Activated naive CD4-positive, alpha-beta T cell treated with anti-CD3 and anti-CD28 coated beads for 36 hours (primary cell): Measurements from ENCODE around the gene ARHGAP15. TPM values are rescaled to one million over a fixed set of nuclear protein-coding genes. Genes with fewer than 3 reads are reported as not detected.
A peak's percentile ranks its signal among the peaks of the same experiment; 100 is the strongest.

ENCODE experiments used
- CTCF ChIA-PET: fragments of 350-600 bp; sonication (Branson Sonifier 250); formaldehyde crosslinking; loops from one replicate; lab custom pipeline; 2021; ENCODE audit warnings: antibody characterized with exemption; lab: Charles Lee
- DNase-seq: peaks from one replicate; pipeline ENCODE4 v3.0.0-alpha.2; 2020
- H3K27ac Mint-ChIP-seq: one replicate; pipeline ENCODE4 v1.8.0; 2021; ENCODE audit warnings: mild to moderate bottlenecking, mixed read lengths
- H3K27me3 Mint-ChIP-seq: one replicate; pipeline ENCODE4 v1.8.0; 2021; ENCODE audit warnings: low read depth, mixed read lengths
- H3K36me3 Mint-ChIP-seq: one replicate; pipeline ENCODE4 v1.8.0; 2021; ENCODE audit warnings: low read depth, mixed read lengths
- H3K4me1 Mint-ChIP-seq: one replicate; pipeline ENCODE4 v1.8.0; 2021; ENCODE audit warnings: low read depth, mixed read lengths
- H3K4me3 Mint-ChIP-seq: one replicate; pipeline ENCODE4 v1.8.0; 2021; ENCODE audit warnings: mild to moderate bottlenecking, moderate library complexity, mixed read lengths
- H3K9me3 Mint-ChIP-seq: one replicate; pipeline ENCODE4 v1.8.0; 2021; ENCODE audit warnings: mixed read lengths
- intact Hi-C: fragments of 100-400 bp; cut with micrococcal nuclease; formaldehyde crosslinking; loops from one replicate; pipeline ENCODE4 v1.15.1; 2023
- total RNA-seq, 2 experiments: library from RNA; stranded (reverse); gene quantifications; one replicate each; pipeline ENCODE4 v1.2.3, GENCODE V29; 2021

Gene ARHGAP15
- total RNA-seq, 2 experiments from 2014 or later, result 85.7 to 90.1 TPM

GRCh38 chr2:143701785-143702184 is 572.6 kb downstream of the ARHGAP15 start:
- H3K4me1 Mint-ChIP-seq, result peaks cover 60% of the 10 kb centered on the region
- no peak overlapping the region for H3K4me3 Mint-ChIP-seq
- peaks cover 3% of the 10 kb centered on the region for H3K9me3 Mint-ChIP-seq
- intact Hi-C loops, result loop anchor here (5.0 to 10.0 kb wide), 4 partner anchors 176 to 813 kb away; no protein-coding TSS in a partner anchor
- no peaks in the 10 kb centered on the region for H3K27me3 Mint-ChIP-seq
- no peak for DNase-seq
- CTCF ChIA-PET, result no interaction called here
- peaks cover 42% of the 10 kb centered on the region for H3K36me3 Mint-ChIP-seq
- no peak overlapping the region for H3K27ac Mint-ChIP-seq

DNA sequence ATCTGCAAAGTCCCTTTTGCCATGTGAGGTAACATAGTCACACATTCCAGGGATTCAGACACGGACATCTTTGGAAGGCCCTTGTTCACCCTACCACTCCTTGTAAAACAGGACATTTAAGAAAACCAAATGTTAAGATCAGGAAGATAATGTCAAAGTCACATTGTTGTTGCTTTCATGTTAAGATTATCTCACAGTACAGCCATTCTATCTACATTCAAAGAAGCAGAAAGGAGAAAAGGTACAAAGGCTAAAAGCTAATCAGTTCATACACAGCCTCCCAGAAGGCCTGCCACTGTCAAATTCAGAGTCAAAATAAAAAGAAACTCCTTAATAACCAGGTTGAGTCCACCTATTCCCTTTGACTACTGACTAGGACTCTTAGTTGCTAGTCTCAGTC is 573.7 kb downstream of the ARHGAP15 start:
- intact Hi-C loops, result loop anchor here (5.0 to 10.0 kb wide), 4 partner anchors 174 to 812 kb away; no protein-coding TSS in a partner anchor
- no peaks in the 10 kb centered on the region for H3K27me3 Mint-ChIP-seq
- CTCF ChIA-PET, result no interaction called here
- DNase-seq, result no peak
- peaks cover 3% of the 10 kb centered on the region for H3K9me3 Mint-ChIP-seq
- no peak overlapping the region for H3K27ac Mint-ChIP-seq
- H3K4me1 Mint-ChIP-seq, result peaks cover 52% of the 10 kb centered on the region
- peaks cover 53% of the 10 kb centered on the region for H3K36me3 Mint-ChIP-seq
- H3K4me3 Mint-ChIP-seq, result no peak overlapping the region

DNA sequence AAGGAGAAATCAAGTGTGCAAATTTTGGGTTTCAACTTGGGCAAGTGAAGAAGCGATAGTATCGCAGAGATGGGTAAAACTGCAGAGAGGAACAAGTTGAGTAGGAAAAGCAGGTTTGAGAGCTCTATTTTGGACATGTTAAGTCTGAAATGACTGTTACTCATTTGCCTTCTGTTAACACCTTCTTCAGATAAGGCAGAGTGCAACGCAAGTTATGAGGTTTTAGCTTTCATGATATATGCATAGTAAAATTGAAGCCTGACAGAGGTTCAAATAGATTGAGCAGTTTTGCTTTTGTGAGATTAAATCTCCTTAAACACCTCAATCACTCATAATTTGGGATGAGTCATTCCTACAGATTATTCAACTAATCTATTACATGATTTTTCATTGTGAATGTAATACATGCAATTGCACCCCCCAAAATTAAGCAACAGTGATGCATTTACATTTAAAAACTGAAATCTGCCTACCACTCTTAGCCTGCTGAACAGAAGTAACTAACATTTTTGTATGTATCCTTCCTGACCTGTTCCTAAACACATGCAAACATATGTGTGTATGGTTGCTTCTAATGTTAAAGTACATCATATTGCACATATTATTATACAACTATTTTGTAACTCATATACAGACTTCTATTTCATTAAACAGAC is 575.4 kb downstream of the ARHGAP15 start:
- Mint-ChIP-seq H3K27me3 (no peaks in the 10 kb centered on the region), H3K9me3 (peaks cover 8% of the 10 kb centered on the region), H3K4me3 (no peak overlapping the region), H3K27ac (peak overlapping the region; percentile 15), H3K4me1 (peaks cover 37% of the 10 kb centered on the region), H3K36me3 (peaks cover 62% of the 10 kb centered on the region)
- DNase-seq, result no peak
- CTCF ChIA-PET, result interaction anchor here (1.1 kb wide), 1 partner anchor 236 kb away, joined by 3 read pairs; no protein-coding TSS in a partner anchor
- intact Hi-C loops, result loop anchor here (1.0 to 10.0 kb wide), 7 partner anchors 26 to 810 kb away; no protein-coding TSS in a partner anchor

- Mint-ChIP-seq H3K4me1 (peaks cover 30% of the 10 kb centered on the region), H3K27me3 (no peaks in the 10 kb centered on the region), H3K4me3 (no peak overlapping the region), H3K36me3 (peaks cover 66% of the 10 kb centered on the region), H3K27ac (no peak overlapping the region), H3K9me3 (peaks cover 12% of the 10 kb centered on the region)
- no peak for DNase-seq
- CTCF ChIA-PET, result interaction anchor here (0.5 to 1.1 kb wide), 3 partner anchors 27 to 670 kb away, joined by 3 to 4 read pairs (median 3); no protein-coding TSS in a partner anchor
- intact Hi-C loops, result loop anchor here (10.0 kb wide), 2 partner anchors 560 to 810 kb away; no protein-coding TSS in a partner anchor
Observed at GRCh38 chr2:143705108-143705707, 576.0 kb downstream of the ARHGAP15 start.

DNA sequence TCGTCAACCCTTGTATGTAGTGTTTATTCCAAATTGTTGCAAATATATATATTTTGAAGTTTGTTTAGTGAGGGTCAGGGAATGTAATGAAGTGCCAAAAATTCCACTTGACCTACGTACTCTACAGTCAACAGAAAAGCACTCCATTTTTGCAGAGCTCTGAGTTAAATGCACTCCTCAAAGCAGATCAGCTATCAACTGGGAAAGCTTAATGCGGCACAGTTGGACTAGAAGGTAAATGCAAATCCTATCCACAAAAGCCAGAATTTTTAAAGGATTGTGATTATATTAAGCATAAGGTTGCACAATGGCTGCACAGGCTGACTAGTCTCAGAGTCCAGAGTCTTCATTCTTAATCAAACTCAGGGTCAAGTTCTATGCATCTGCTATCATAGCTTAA is 577.1 kb downstream of the ARHGAP15 start:
- CTCF ChIA-PET, result no interaction called here
- H3K36me3 Mint-ChIP-seq, result peaks cover 75% of the 10 kb centered on the region
- intact Hi-C loops, result loop anchor here (10.0 kb wide), 2 partner anchors 562 to 808 kb away; no protein-coding TSS in a partner anchor
- peaks cover 29% of the 10 kb centered on the region for H3K4me1 Mint-ChIP-seq
- no peak overlapping the region for H3K27ac Mint-ChIP-seq
- no peak for DNase-seq
- H3K9me3 Mint-ChIP-seq, result peaks cover 16% of the 10 kb centered on the region
- H3K27me3 Mint-ChIP-seq, result no peaks in the 10 kb centered on the region
- no peak overlapping the region for H3K4me3 Mint-ChIP-seq

DNA sequence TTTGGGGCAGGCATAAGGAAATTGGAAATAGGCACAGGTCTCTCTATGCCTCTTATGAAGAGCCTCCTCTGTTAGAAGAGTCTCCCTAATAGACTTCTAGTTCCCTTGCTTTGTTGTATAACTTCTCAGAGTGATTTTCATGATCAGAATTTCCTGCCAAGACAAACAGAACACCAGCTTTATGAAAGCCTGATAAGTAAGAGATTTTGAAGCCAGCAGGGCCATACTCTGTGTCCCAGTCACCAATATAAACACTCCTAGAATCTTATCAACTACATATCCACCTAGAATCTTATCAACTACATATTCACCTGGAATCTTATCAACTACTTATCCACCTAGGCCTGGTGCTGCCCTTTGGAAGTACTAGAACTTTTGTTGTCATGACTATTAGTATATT is 579.5 kb downstream of the ARHGAP15 start:
- Mint-ChIP-seq H3K27me3 (no peaks in the 10 kb centered on the region), H3K4me1 (peaks cover 18% of the 10 kb centered on the region), H3K27ac (no peak overlapping the region), H3K4me3 (no peak overlapping the region), H3K9me3 (peaks cover 22% of the 10 kb centered on the region), H3K36me3 (peaks cover 75% of the 10 kb centered on the region)
- CTCF ChIA-PET, result interaction anchor here (0.6 kb wide), 1 partner anchor 30 kb away, joined by 3 read pairs; no protein-coding TSS in a partner anchor
- intact Hi-C loops, result loop anchor here (10.0 kb wide), 2 partner anchors 564 to 806 kb away; no protein-coding TSS in a partner anchor
- DNase-seq, result no peak

DNA sequence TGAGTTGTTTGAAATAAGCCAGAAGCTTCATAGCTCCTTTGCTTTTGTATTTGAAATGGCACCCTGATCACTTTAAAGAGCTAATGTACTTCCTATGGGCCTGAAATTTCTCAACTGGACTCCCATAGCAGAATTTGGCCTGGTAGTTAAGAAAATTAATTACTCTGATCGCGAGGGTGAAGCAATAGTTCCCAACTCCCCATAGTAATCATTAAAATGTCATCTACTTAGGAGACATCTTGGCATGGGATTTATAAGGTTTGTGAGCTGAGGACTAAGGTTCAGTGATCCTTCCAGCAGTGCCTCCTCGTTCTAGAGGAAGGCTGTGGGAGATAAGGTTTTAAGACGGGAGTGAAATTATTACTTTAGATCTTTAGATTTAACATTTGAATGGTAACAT is 581.0 kb downstream of the ARHGAP15 start:
- no peak for DNase-seq
- Mint-ChIP-seq H3K4me1 (peaks cover 5% of the 10 kb centered on the region), H3K9me3 (peaks cover 22% of the 10 kb centered on the region), H3K27me3 (no peaks in the 10 kb centered on the region), H3K4me3 (no peak overlapping the region), H3K27ac (no peak overlapping the region), H3K36me3 (peaks cover 73% of the 10 kb centered on the region)
- CTCF ChIA-PET, result interaction anchor here (0.7 kb wide), 1 partner anchor 63 kb away, joined by 3 read pairs; no protein-coding TSS in a partner anchor
- intact Hi-C loops, result no loop called here

DNA sequence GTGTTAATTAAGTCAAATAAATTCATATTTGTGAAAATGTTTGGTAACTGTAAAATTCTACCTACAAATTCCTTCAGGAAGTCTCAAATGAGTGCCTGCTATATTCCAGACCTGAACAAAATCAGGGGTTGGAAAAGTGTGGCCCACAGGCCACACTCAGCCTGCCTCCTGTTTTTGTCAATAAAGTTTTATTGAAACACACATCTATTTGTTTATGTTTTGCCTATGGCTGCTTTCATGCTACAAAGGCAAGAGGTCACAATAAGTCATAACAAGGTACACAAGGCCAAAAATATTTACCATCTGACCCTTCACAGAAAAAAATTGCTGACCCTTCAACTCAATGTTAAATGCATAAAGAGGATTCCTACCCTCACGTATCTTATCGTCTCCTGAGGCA is 581.7 kb downstream of the ARHGAP15 start:
- CTCF ChIA-PET, result no interaction called here
- DNase-seq, result no peak

DNA sequence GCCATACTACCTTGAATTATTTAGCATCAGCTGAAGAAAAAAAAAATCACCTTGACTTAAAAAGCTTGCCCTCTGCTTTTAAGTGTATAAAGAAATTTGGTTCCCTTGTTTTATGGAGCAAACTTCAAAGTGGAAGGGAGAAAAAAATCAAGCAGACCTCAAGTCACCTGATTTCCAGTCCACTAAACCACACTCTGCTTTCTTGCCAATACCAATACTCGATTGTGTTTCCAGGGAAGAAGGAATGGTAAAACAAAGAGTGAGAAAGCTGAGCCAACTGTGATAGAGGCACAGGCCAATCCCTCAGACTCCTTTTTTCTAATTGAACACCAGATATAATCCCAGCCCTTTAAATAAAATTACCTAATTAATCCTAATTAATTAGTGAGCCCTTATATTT is 587.3 kb downstream of the ARHGAP15 start:
- H3K4me3 Mint-ChIP-seq, result no peak overlapping the region
- peaks cover 44% of the 10 kb centered on the region for H3K36me3 Mint-ChIP-seq
- peaks cover 6% of the 10 kb centered on the region for H3K4me1 Mint-ChIP-seq
- no peak overlapping the region for H3K27ac Mint-ChIP-seq
- peaks cover 10% of the 10 kb centered on the region for H3K9me3 Mint-ChIP-seq
- CTCF ChIA-PET, result interaction anchor here (0.6 kb wide), 1 partner anchor 313 kb away, joined by 4 read pairs; no protein-coding TSS in a partner anchor
- no peak for DNase-seq
- H3K27me3 Mint-ChIP-seq, result no peaks in the 10 kb centered on the region
- intact Hi-C loops, result no loop called here

More for the DNA sequence above, 581.7 kb downstream of the ARHGAP15 start:
- intact Hi-C loops, result no loop called here
- Mint-ChIP-seq H3K27ac (no peak overlapping the region), H3K4me3 (no peak overlapping the region), H3K27me3 (no peaks in the 10 kb centered on the region), H3K9me3 (peaks cover 22% of the 10 kb centered on the region), H3K4me1 (no peaks in the 10 kb centered on the region), H3K36me3 (peaks cover 66% of the 10 kb centered on the region)

GRCh38 chr2:143717053-143717452 is 587.8 kb downstream of the ARHGAP15 start:
- peaks cover 41% of the 10 kb centered on the region for H3K36me3 Mint-ChIP-seq
- H3K4me1 Mint-ChIP-seq, result peaks cover 6% of the 10 kb centered on the region
- H3K27me3 Mint-ChIP-seq, result no peaks in the 10 kb centered on the region
- no peak overlapping the region for H3K27ac Mint-ChIP-seq
- DNase-seq, result no peak
- H3K9me3 Mint-ChIP-seq, result peaks cover 6% of the 10 kb centered on the region
- CTCF ChIA-PET, result interaction anchor here (0.6 kb wide), 1 partner anchor 429 kb away, joined by 3 read pairs; no protein-coding TSS in a partner anchor
- H3K4me3 Mint-ChIP-seq, result no peak overlapping the region
- intact Hi-C loops, result no loop called here

DNA sequence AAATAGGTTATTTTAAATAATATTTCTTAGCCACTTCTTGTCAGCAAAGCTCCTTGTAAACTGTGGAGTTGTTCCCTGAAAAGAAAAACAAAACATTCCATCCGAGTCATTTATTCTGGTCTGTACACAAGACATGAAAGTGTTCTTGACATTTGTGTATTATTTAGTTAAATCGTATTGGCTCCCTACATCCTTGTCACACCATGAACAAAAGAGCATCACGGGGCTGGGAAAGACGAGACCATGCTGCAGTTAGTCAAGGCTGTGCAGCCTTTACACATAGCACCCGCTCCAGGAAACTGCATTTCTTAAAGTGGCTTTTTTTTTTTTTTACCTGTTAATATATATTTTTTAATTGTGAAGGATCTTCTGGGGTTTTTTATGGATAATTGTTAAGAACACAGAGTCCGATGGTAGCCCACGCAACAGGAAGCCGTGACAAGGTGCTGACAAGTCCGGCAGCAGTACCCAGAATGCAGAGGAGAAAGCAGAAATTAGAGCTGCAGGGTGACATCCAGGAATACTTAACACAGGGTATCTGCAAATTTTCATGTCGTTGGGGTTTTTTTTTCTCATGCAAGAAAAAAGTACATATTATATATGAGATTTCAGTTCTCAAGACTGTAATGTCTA is 588.4 kb downstream of the ARHGAP15 start:
- CTCF ChIA-PET, result interaction anchor here (0.6 kb wide), 1 partner anchor 428 kb away, joined by 3 read pairs; no protein-coding TSS in a partner anchor

GRCh38 chr2:143718745-143719144 is 589.5 kb downstream of the ARHGAP15 start:
- H3K9me3 Mint-ChIP-seq, result no peaks in the 10 kb centered on the region
- H3K27me3 Mint-ChIP-seq, result no peaks in the 10 kb centered on the region
- intact Hi-C loops, result no loop called here
- H3K27ac Mint-ChIP-seq, result no peak overlapping the region
- H3K4me1 Mint-ChIP-seq, result peaks cover 6% of the 10 kb centered on the region
- H3K36me3 Mint-ChIP-seq, result peaks cover 34% of the 10 kb centered on the region
- no peak for DNase-seq
- no peak overlapping the region for H3K4me3 Mint-ChIP-seq
- CTCF ChIA-PET, result no interaction called here

More for the DNA sequence above, 588.4 kb downstream of the ARHGAP15 start:
- intact Hi-C loops, result no loop called here
- H3K4me3 Mint-ChIP-seq, result no peak overlapping the region
- peaks cover 3% of the 10 kb centered on the region for H3K9me3 Mint-ChIP-seq
- no peaks in the 10 kb centered on the region for H3K27me3 Mint-ChIP-seq
- H3K4me1 Mint-ChIP-seq, result peaks cover 6% of the 10 kb centered on the region
- H3K27ac Mint-ChIP-seq, result no peak overlapping the region
- peaks cover 38% of the 10 kb centered on the region for H3K36me3 Mint-ChIP-seq
- DNase-seq, result no peak
